IPS-20b (cell line): ENCODE measurements around the gene PRKG1.

Experiments
- H3K27ac ChIP-seq: one replicate; pipeline ENCODE4 v1.5.1; 2013; ENCODE audit warnings: low read length
- H3K27me3 ChIP-seq: 2 replicates; pipeline ENCODE4 v1.6.1; 2013; ENCODE audit warnings: mild to moderate bottlenecking, low read length, inconsistent platforms; ENCODE audit not compliant: insufficient read depth
- H3K36me3 ChIP-seq: 2 replicates; pipeline ENCODE4 v1.6.1; 2013; ENCODE audit warnings: low read depth, mild to moderate bottlenecking, inconsistent platforms, low read length, moderate library complexity; ENCODE audit not compliant: insufficient read depth
- H3K4me1 ChIP-seq: 2 replicates; pipeline ENCODE4 v1.6.1; 2013; ENCODE audit warnings: mild to moderate bottlenecking, control low read depth, inconsistent platforms, low read length, moderate library complexity; ENCODE audit not compliant: insufficient read depth
- H3K4me3 ChIP-seq: 2 replicates; pipeline ENCODE4 v1.5.1; 2013; ENCODE audit warnings: mild to moderate bottlenecking, low read length, inconsistent platforms
- H3K9ac ChIP-seq: 2 replicates; pipeline ENCODE4 v1.6.1; 2013; ENCODE audit warnings: low read depth, mild to moderate bottlenecking, inconsistent platforms, low read length, moderate library complexity
- H3K9me3 ChIP-seq: 2 replicates; pipeline ENCODE4 v1.6.1; 2013; ENCODE audit warnings: mild to moderate bottlenecking, low read depth, low read length, inconsistent platforms; ENCODE audit not compliant: insufficient read depth

The PRKG1 gene

DNA sequence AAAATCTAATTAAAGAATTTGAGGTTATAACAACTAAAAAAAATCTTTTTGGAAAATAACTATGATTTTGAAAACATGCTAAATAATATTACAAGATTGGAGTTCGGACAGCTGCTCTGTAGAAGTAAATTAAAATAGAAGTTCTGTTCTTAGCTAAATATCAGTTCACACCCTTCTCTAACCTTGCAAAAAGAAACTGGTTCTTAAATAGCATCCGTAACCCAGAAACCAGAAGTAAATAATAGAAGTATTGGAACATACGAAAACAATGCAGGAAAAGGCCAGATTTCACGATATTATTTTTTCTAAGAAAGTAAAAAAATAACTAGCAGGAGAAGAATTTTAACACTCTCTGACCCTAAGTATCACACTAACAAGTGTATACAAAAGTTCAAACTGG is 164.7 kb downstream of the PRKG1 start:
- Histone ChIP-seq H3K9me3 (no peaks in the 10 kb centered on the region), H3K36me3 (no peaks in the 10 kb centered on the region), H3K27me3 (no peaks in the 10 kb centered on the region), H3K4me1 (no peaks in the 10 kb centered on the region; the same call in 1 of the 2 replicates), H3K27ac (no peak overlapping the region), H3K4me3 (no peak overlapping the region), H3K9ac (no peak overlapping the region)

GRCh38 chr10:51241461-51241860 is 167.2 kb downstream of the PRKG1 start:
- H3K9ac ChIP-seq: no peak overlapping the region
- H3K4me3 ChIP-seq: no peak overlapping the region

DNA sequence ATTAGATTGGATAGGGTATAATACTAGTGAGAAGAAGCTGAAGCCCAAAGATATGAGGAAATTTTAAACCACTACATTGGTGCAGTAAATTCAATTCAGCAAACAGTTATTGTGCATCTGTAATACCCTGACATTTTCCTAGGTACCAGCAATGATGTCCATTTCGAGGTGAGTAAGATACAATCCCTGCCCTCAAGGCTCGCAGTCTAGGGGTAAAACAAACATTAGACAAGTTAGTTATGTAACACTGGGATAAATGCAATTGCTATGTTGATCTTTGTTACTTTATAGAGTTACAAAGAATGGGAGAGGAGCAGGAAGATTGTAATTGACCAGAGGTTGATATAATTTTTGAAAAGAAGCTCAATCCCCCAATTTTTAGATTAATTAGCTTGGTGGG is 168.1 kb downstream of the PRKG1 start:
- H3K4me1 ChIP-seq: peaks cover 28% of the 10 kb centered on the region; the same call in 1 of the 2 replicates
- H3K27me3 ChIP-seq: no peaks in the 10 kb centered on the region
- H3K27ac ChIP-seq: no peak overlapping the region
- no peak overlapping the region for H3K4me3 ChIP-seq
- no peaks in the 10 kb centered on the region for H3K9me3 ChIP-seq
- H3K36me3 ChIP-seq: no peaks in the 10 kb centered on the region
- no peak overlapping the region for H3K9ac ChIP-seq

More at GRCh38 chr10:51241461-51241860, 167.2 kb downstream of the PRKG1 start:
- no peaks in the 10 kb centered on the region for H3K9me3 ChIP-seq
- H3K36me3 ChIP-seq: no peaks in the 10 kb centered on the region
- no peaks in the 10 kb centered on the region for H3K27me3 ChIP-seq
- no peak overlapping the region for H3K27ac ChIP-seq
- H3K4me1 ChIP-seq: peaks cover 20% of the 10 kb centered on the region; the same call in 1 of the 2 replicates

DNA sequence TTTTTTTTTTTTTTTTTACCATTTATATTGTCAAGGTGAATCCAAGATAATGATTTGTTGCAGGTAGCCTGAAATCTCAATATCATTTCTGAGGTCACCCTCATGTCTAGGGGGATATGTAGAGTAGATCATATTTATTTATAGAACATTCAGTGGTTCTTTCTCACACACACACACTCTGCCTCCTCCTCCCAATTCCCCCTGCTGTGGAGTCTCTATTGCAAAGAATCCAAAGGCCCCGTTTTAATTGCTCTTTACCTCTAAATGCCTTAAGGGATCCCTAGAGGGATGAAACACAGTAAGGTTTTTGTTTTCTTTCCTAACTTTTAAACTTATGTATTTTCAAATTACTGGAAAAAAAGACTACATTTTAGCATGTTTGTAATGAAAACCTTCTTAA is 170.0 kb downstream of the PRKG1 start:
- H3K4me1 ChIP-seq: peaks cover 28% of the 10 kb centered on the region; the same call in 1 of the 2 replicates
- H3K4me3 ChIP-seq: peak overlapping the region; percentile 25; the same call in 1 of the 2 replicates
- H3K27ac ChIP-seq: no peak overlapping the region
- no peaks in the 10 kb centered on the region for H3K27me3 ChIP-seq
- H3K9me3 ChIP-seq: no peaks in the 10 kb centered on the region
- H3K36me3 ChIP-seq: no peaks in the 10 kb centered on the region
- peak overlapping the region; percentile 36; the same call in 1 of the 2 replicates for H3K9ac ChIP-seq

- H3K36me3 ChIP-seq: no peaks in the 10 kb centered on the region
- peaks cover 28% of the 10 kb centered on the region; the same call in 1 of the 2 replicates for H3K4me1 ChIP-seq
- no peak overlapping the region for H3K27ac ChIP-seq
- H3K27me3 ChIP-seq: no peaks in the 10 kb centered on the region
- peak overlapping the region; percentile 25; the same call in 1 of the 2 replicates for H3K4me3 ChIP-seq
- no peaks in the 10 kb centered on the region for H3K9me3 ChIP-seq
- peak overlapping the region; percentile 36; the same call in 1 of the 2 replicates for H3K9ac ChIP-seq
These were observed 170.6 kb downstream of the PRKG1 start for GRCh38 chr10:51244748-51245490.

- peaks cover 35% of the 10 kb centered on the region; the same call in 1 of the 2 replicates for H3K4me1 ChIP-seq
- no peak overlapping the region for H3K4me3 ChIP-seq
- no peak overlapping the region for H3K27ac ChIP-seq
- H3K9me3 ChIP-seq: no peaks in the 10 kb centered on the region
- no peak overlapping the region for H3K9ac ChIP-seq
- H3K27me3 ChIP-seq: no peaks in the 10 kb centered on the region
- no peaks in the 10 kb centered on the region for H3K36me3 ChIP-seq
These were observed 171.9 kb downstream of the PRKG1 start for GRCh38 chr10:51246156-51246555.

GRCh38 chr10:51250278-51250920 is 176.1 kb downstream of the PRKG1 start:
- H3K9ac ChIP-seq: no peak overlapping the region
- no peaks in the 10 kb centered on the region for H3K9me3 ChIP-seq
- no peak overlapping the region for H3K27ac ChIP-seq

GRCh38 chr10:51251110-51251509 is 176.8 kb downstream of the PRKG1 start:
- H3K4me3 ChIP-seq: no peak overlapping the region
- H3K36me3 ChIP-seq: no peaks in the 10 kb centered on the region
- H3K4me1 ChIP-seq: peaks cover 33% of the 10 kb centered on the region
- H3K27me3 ChIP-seq: no peaks in the 10 kb centered on the region
- H3K9me3 ChIP-seq: no peaks in the 10 kb centered on the region
- no peak overlapping the region for H3K9ac ChIP-seq
- H3K27ac ChIP-seq: no peak overlapping the region

More at GRCh38 chr10:51250278-51250920, 176.1 kb downstream of the PRKG1 start:
- Histone ChIP-seq H3K27me3 (no peaks in the 10 kb centered on the region), H3K4me3 (no peak overlapping the region), H3K36me3 (no peaks in the 10 kb centered on the region), H3K4me1 (peaks cover 39% of the 10 kb centered on the region)

DNA sequence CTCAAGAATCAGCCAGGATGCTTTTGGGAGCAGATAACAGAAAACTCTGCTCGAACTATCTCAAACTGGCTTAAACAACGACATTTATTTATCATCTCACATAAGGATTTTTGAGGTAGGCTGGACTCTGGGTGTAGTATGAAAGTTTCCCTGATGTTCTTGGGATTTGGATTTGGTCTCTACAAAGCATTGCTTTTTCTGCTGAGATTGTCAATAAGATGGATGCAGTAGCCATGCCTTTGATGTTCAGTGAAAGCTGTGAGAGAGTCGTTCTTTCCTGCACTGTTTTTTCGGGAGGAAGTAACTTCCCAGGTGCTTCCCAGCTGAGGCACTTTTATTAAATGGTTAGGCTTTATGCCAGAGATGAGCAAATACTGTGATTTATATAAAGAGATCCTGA is 181.1 kb downstream of the PRKG1 start:
- H3K27me3 ChIP-seq: no peaks in the 10 kb centered on the region
- H3K27ac ChIP-seq: no peak overlapping the region
- peaks cover 28% of the 10 kb centered on the region for H3K4me1 ChIP-seq
- H3K36me3 ChIP-seq: no peaks in the 10 kb centered on the region
- H3K9ac ChIP-seq: no peak overlapping the region
- no peak overlapping the region for H3K4me3 ChIP-seq
- H3K9me3 ChIP-seq: no peaks in the 10 kb centered on the region

DNA sequence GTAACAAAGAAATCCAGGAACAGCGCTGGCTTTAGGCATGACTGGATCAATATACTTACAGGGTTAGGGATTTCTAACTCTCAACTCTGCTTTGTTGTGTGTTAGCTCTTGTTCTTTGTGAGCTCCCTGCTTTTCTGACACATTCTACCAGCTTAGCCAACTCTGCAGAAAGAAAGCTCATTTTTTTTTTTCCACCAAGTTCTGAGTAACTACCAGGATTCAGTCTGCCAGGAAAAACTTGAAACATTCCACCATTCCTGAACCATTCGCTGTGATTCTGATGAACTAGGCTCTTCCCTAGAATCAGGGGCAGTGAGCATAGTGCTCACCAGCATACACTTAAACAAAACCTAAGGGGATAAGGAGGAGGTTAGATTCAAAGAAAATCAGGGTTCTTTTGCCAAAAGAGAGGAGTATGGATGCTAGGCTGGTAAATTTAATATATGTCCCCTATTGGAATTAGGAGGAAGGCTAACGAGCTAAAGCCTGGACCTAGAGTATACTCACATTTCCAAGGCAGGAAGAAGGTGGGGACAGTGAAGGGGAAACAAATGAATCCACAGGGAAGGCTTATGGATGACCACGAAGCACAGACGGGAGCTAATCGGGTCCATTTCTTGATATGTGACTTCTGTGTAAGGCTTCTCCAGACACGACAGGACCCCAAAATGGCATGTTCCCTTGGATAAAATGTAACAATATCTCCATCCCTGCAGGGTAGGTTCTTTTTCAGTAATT is 183.4 kb downstream of the PRKG1 start:
- Histone ChIP-seq H3K36me3 (no peaks in the 10 kb centered on the region), H3K4me1 (peaks cover 16% of the 10 kb centered on the region), H3K27me3 (no peaks in the 10 kb centered on the region), H3K9ac (peak overlapping the region; percentile 15; the same call in 1 of the 2 replicates), H3K9me3 (no peaks in the 10 kb centered on the region), H3K27ac (no peak overlapping the region), H3K4me3 (no peak overlapping the region)

- peaks cover 19% of the 10 kb centered on the region; the same call in 1 of the 2 replicates for H3K4me1 ChIP-seq
- H3K36me3 ChIP-seq: no peaks in the 10 kb centered on the region
- no peak overlapping the region for H3K27ac ChIP-seq
These were observed 186.1 kb downstream of the PRKG1 start for GRCh38 chr10:51260376-51260775.

More at GRCh38 chr10:51260376-51260775, 186.1 kb downstream of the PRKG1 start:
- Histone ChIP-seq H3K9me3 (no peaks in the 10 kb centered on the region), H3K9ac (no peak overlapping the region), H3K27me3 (no peaks in the 10 kb centered on the region), H3K4me3 (no peak overlapping the region)
